ENCODE results near the gene HELT.
"Not testable (repeated sequence)": the region's sequence is repeated elsewhere in the genome, so short reads cannot be mapped to it uniquely, and the experiment has no call there.

HELT gene

GRCh38 chr4:185035284-185035683, 17.0 kb downstream of the HELT start:
- no peak overlapping the region for H3K4me3 ChIP-seq (ENCODE audit: low read depth, low read length)
- in situ Hi-C loops (cut with HindIII; ENCODE audit: low sequenced_read_pairs): no loop called here
- no peak for DNase-seq (ENCODE audit: low read depth, low spot score)
- no peak for TF ChIP-seq CTCF (IDR thresholded peaks at IDR 0.05; ENCODE audit: low read depth, low read length)

- no peak overlapping the region for H3K4me3 ChIP-seq (ENCODE audit: low read depth, low read length)
- in situ Hi-C loops (cut with HindIII; ENCODE audit: low sequenced_read_pairs): no loop called here
- DNase-seq (ENCODE audit: low read depth, low spot score): no peak
- no peak for TF ChIP-seq CTCF (IDR thresholded peaks at IDR 0.05; ENCODE audit: low read depth, low read length)
Measured at GRCh38 chr4:185036019-185036418, 17.7 kb downstream of the HELT start.

- in situ Hi-C loops (cut with HindIII; ENCODE audit: low sequenced_read_pairs): no loop called here
- TF ChIP-seq CTCF (IDR thresholded peaks at IDR 0.05; ENCODE audit: low read depth, low read length): no peak
- H3K4me3 ChIP-seq (ENCODE audit: low read depth, low read length): no peak overlapping the region
- DNase-seq (ENCODE audit: low read depth, low spot score): no peak
Measured at GRCh38 chr4:185036842-185037241, 18.6 kb downstream of the HELT start.

GRCh38 chr4:185039508-185040273, 21.4 kb downstream of the HELT start:
- in situ Hi-C loops (cut with HindIII; ENCODE audit: low sequenced_read_pairs): no loop called here
- no peak overlapping the region for H3K4me3 ChIP-seq (ENCODE audit: low read depth, low read length)
- peak; percentile 73 for DNase-seq (ENCODE audit: low read depth, low spot score)
- peak; percentile 78 for TF ChIP-seq CTCF (IDR thresholded peaks at IDR 0.05; ENCODE audit: low read depth, low read length)

GRCh38 chr4:185040523-185040922, 22.2 kb downstream of the HELT start:
- in situ Hi-C loops (cut with HindIII; ENCODE audit: low sequenced_read_pairs): no loop called here
- no peak for DNase-seq (ENCODE audit: low read depth, low spot score)
- TF ChIP-seq CTCF (IDR thresholded peaks at IDR 0.05; ENCODE audit: low read depth, low read length): no peak
- H3K4me3 ChIP-seq (ENCODE audit: low read depth, low read length): no peak overlapping the region

GRCh38 chr4:185050286-185050685, 32.0 kb downstream of the HELT start:
- DNase-seq (ENCODE audit: low read depth, low spot score); in situ Hi-C loops (cut with HindIII; ENCODE audit: low sequenced_read_pairs); H3K4me3 ChIP-seq (ENCODE audit: low read depth, low read length): not testable (repeated sequence)

- in situ Hi-C loops (cut with HindIII; ENCODE audit: low sequenced_read_pairs); H3K4me3 ChIP-seq (ENCODE audit: low read depth, low read length); DNase-seq (ENCODE audit: low read depth, low spot score): not testable (repeated sequence)
Measured at GRCh38 chr4:185051283-185051682, 33.0 kb downstream of the HELT start.

GRCh38 chr4:185053746-185054145, 35.5 kb downstream of the HELT start:
- H3K4me3 ChIP-seq (ENCODE audit: low read depth, low read length): no peak overlapping the region
- TF ChIP-seq CTCF (IDR thresholded peaks at IDR 0.05; ENCODE audit: low read depth, low read length): no peak
- DNase-seq (ENCODE audit: low read depth, low spot score): no peak
- in situ Hi-C loops (cut with HindIII; ENCODE audit: low sequenced_read_pairs): no loop called here

Measured in astrocyte of the spinal cord (primary cell).